ENCODE data around the gene PITX2.

- no peak for TF ChIP-seq POLR2A (IDR thresholded peaks at IDR 0.05)
- no peak for TF ChIP-seq CTCF (IDR thresholded peaks at IDR 0.05)
These were observed 782 bp downstream of the PITX2 start for GRCh38 chr4:110621839-110622751.

Data from upper lobe of left lung (tissue), 4 donors.